SIG-M5 (cell line): ENCODE data around the gene ACSS3.

Experiments used
- DNase-seq: peaks from one replicate; lab custom pipeline; 2025; lab: John Stamatoyannopoulos, UW

Gene ACSS3

GRCh38 chr12:81224626-81225025 lies 146.7 kb downstream of the ACSS3 start:
- DNase-seq: no peak

GRCh38 chr12:81229759-81230158 lies 151.9 kb downstream of the ACSS3 start:
- DNase-seq: no peak

GRCh38 chr12:81231574-81232368 lies 153.9 kb downstream of the ACSS3 start:
- DNase-seq: no peak

GRCh38 chr12:81245458-81245857 lies 167.6 kb downstream of the ACSS3 start:
- DNase-seq: no peak

GRCh38 chr12:81245907-81246570 lies 168.2 kb downstream of the ACSS3 start:
- no peak for DNase-seq

GRCh38 chr12:81249976-81250375 lies 172.1 kb downstream of the ACSS3 start:
- no peak for DNase-seq

GRCh38 chr12:81252228-81252627 lies 174.3 kb downstream of the ACSS3 start:
- DNase-seq: no peak

GRCh38 chr12:81253360-81253759 lies 175.5 kb downstream of the ACSS3 start:
- DNase-seq: no peak

GRCh38 chr12:81255456-81255855 lies 177.6 kb downstream of the ACSS3 start:
- DNase-seq: no peak

GRCh38 chr12:81255947-81256346 lies 178.1 kb downstream of the ACSS3 start:
- DNase-seq: no peak

GRCh38 chr12:81257947-81258551 lies 180.2 kb downstream of the ACSS3 start:
- DNase-seq: peak; percentile 8

- DNase-seq: no peak
Observed at GRCh38 chr12:81259360-81259759, 181.5 kb downstream of the ACSS3 start.

GRCh38 chr12:81261508-81262207 lies 183.8 kb downstream of the ACSS3 start:
- no peak for DNase-seq

GRCh38 chr12:81263072-81263471 lies 185.2 kb downstream of the ACSS3 start:
- no peak for DNase-seq

- no peak for DNase-seq
Observed at GRCh38 chr12:81270385-81270784, 192.5 kb downstream of the ACSS3 start.

- no peak for DNase-seq
Observed at GRCh38 chr12:81274637-81275529, 197.0 kb downstream of the ACSS3 start.

GRCh38 chr12:81284137-81284536 lies 206.3 kb downstream of the ACSS3 start:
- DNase-seq: no peak

- DNase-seq: no peak
Observed at GRCh38 chr12:81288651-81289050, 210.8 kb downstream of the ACSS3 start.

- DNase-seq: no peak
Observed at GRCh38 chr12:81294325-81295190, 216.7 kb downstream of the ACSS3 start.

- no peak for DNase-seq
Observed at GRCh38 chr12:81295251-81295650, 217.4 kb downstream of the ACSS3 start.
